ENCODE results near the gene CA9.
"Not testable (repeated sequence)": the region's sequence is repeated elsewhere in the genome, so short reads cannot be mapped to it uniquely, and the experiment has no call there.

CA9 gene

GRCh38 chr9:35673132-35674024, at the start of gene CA9:
Gene CA9 (plus strand): TSS chr9:35673928. CDS start chr9:35673960, 32 bp downstream.
- DNase-seq (ENCODE audit: low read depth): no peak

GRCh38 chr9:35627575-35627974, 46.2 kb upstream of the CA9 start:
- DNase-seq (ENCODE audit: low read depth): no peak

- DNase-seq (ENCODE audit: low read depth): no peak
These were observed 45.2 kb upstream of the CA9 start for GRCh38 chr9:35628389-35628991.

GRCh38 chr9:35629597-35629996, 44.1 kb upstream of the CA9 start:
- no peak for DNase-seq (ENCODE audit: low read depth)

- DNase-seq (ENCODE audit: low read depth): no peak
These were observed 38.0 kb upstream of the CA9 start for GRCh38 chr9:35635730-35636129.

GRCh38 chr9:35636135-35636876, 37.4 kb upstream of the CA9 start:
- no peak for DNase-seq (ENCODE audit: low read depth)

GRCh38 chr9:35636877-35637246, 36.9 kb upstream of the CA9 start:
- DNase-seq (ENCODE audit: low read depth): not testable (repeated sequence)

- not testable (repeated sequence) for DNase-seq (ENCODE audit: low read depth)
These were observed 36.2 kb upstream of the CA9 start for GRCh38 chr9:35637427-35637955.

GRCh38 chr9:35638751-35639150, 35.0 kb upstream of the CA9 start:
- DNase-seq (ENCODE audit: low read depth): not testable (repeated sequence)

- DNase-seq (ENCODE audit: low read depth): not testable (repeated sequence)
These were observed 34.5 kb upstream of the CA9 start for GRCh38 chr9:35639225-35639624.

- DNase-seq (ENCODE audit: low read depth): no peak
These were observed 34.1 kb upstream of the CA9 start for GRCh38 chr9:35639631-35640030.

GRCh38 chr9:35640431-35640830, 33.3 kb upstream of the CA9 start:
- DNase-seq (ENCODE audit: low read depth): not testable (repeated sequence)

GRCh38 chr9:35641478-35641877, 32.2 kb upstream of the CA9 start:
- not testable (repeated sequence) for DNase-seq (ENCODE audit: low read depth)

GRCh38 chr9:35643046-35643445, 30.7 kb upstream of the CA9 start:
- no peak for DNase-seq (ENCODE audit: low read depth)

GRCh38 chr9:35645736-35646135, 28.0 kb upstream of the CA9 start:
- DNase-seq (ENCODE audit: low read depth): not testable (repeated sequence)

- DNase-seq (ENCODE audit: low read depth): no peak
These were observed 27.6 kb upstream of the CA9 start for GRCh38 chr9:35646153-35646532.

GRCh38 chr9:35646533-35647265, 27.0 kb upstream of the CA9 start:
- DNase-seq (ENCODE audit: low read depth): peak; percentile 81

GRCh38 chr9:35649431-35650340, 24.0 kb upstream of the CA9 start:
- DNase-seq (ENCODE audit: low read depth): no peak

- no peak for DNase-seq (ENCODE audit: low read depth)
These were observed 23.2 kb upstream of the CA9 start, which contains the start of gene SIT1 for GRCh38 chr9:35650341-35651158. Gene SIT1 (minus strand): TSS chr9:35650931. CDS start chr9:35650853, 78 bp downstream.
